Type B pancreatic cell (in vitro differentiated cells): ENCODE results near the gene TMEM106A. TPM values are rescaled to one million over a fixed set of nuclear protein-coding genes. Genes with fewer than 3 reads are reported as not detected.
A peak's percentile ranks its signal among the peaks of the same experiment; 100 is the strongest.
"Not testable (repeated sequence)": the region's sequence is repeated elsewhere in the genome, so short reads cannot be mapped to it uniquely, and the experiment has no call there.

Experiments used
- DNase-seq: peaks from one replicate; pipeline ENCODE4 v3.0.0; 2021; ENCODE audit warnings: mixed read lengths; ENCODE audit not compliant: unreplicated experiment; ENCODE audit errors: extremely low spot score
- H3K27ac Mint-ChIP-seq: 2 replicates; pipeline ENCODE4 v1.8.0; 2021; ENCODE audit warnings: mild to moderate bottlenecking, mixed read lengths
- H3K27me3 Mint-ChIP-seq: 2 replicates; pipeline ENCODE4 v1.8.0; 2021; ENCODE audit warnings: mixed read lengths
- H3K36me3 Mint-ChIP-seq: 2 replicates; pipeline ENCODE4 v1.8.0; 2021; ENCODE audit warnings: mixed read lengths
- H3K4me1 Mint-ChIP-seq: one replicate; pipeline ENCODE4 v1.8.0; 2021; ENCODE audit warnings: mixed read lengths; ENCODE audit not compliant: unreplicated experiment
- H3K4me3 Mint-ChIP-seq: 2 replicates; pipeline ENCODE4 v1.8.0; 2021; ENCODE audit warnings: mild to moderate bottlenecking, mixed read lengths
- H3K9me3 Mint-ChIP-seq: 2 replicates; pipeline ENCODE4 v1.8.0; 2021; ENCODE audit warnings: mixed read lengths
- total RNA-seq: library from RNA; stranded (reverse); gene quantifications from 2 replicates; pipeline ENCODE4 v1.2.1, GENCODE V29; 2021; ENCODE audit warnings: low replicate concordance
- TF ChIP-seq, protein P1 (sequence below): fragments of 200-600 bp; sonication (generic); conservative IDR thresholded peaks from 2 replicates; pipeline ENCODE4 v1.5.0; 2021; ENCODE audit warnings: antibody characterized with exemption, mild to moderate bottlenecking

TMEM106A gene
- total RNA-seq, 1 donor from 2014 or later = 4.4 TPM

DNA sequence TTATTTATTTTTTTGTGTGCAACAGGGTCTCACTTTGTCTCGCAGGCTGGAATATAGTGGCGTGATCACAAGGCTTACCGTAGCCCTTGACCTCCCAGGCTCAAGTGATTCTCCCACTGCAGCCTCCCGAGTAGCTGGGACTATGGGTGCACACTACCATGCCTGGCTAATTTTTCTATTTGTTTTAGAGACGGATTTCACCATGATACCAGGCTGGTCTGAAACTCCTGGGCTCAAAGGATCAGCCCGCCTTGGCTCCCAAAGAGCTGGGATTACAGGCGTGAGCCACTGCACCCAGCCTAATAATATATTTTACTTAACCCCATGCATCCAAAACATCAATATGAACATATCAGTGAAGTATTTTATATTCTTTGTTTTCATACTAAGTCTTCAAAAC lies 14.7 kb downstream of the TMEM106A start:
- TF ChIP-seq, protein P1, sequence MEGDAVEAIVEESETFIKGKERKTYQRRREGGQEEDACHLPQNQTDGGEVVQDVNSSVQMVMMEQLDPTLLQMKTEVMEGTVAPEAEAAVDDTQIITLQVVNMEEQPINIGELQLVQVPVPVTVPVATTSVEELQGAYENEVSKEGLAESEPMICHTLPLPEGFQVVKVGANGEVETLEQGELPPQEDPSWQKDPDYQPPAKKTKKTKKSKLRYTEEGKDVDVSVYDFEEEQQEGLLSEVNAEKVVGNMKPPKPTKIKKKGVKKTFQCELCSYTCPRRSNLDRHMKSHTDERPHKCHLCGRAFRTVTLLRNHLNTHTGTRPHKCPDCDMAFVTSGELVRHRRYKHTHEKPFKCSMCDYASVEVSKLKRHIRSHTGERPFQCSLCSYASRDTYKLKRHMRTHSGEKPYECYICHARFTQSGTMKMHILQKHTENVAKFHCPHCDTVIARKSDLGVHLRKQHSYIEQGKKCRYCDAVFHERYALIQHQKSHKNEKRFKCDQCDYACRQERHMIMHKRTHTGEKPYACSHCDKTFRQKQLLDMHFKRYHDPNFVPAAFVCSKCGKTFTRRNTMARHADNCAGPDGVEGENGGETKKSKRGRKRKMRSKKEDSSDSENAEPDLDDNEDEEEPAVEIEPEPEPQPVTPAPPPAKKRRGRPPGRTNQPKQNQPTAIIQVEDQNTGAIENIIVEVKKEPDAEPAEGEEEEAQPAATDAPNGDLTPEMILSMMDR = no peak
- Mint-ChIP-seq H3K27me3 (no peaks in the 10 kb centered on the region), H3K36me3 (no peaks in the 10 kb centered on the region), H3K4me1 (no peaks in the 10 kb centered on the region), H3K4me3 (no peak overlapping the region), H3K27ac (no peak overlapping the region), H3K9me3 (no peaks in the 10 kb centered on the region)
- DNase-seq = peak; percentile 13

DNA sequence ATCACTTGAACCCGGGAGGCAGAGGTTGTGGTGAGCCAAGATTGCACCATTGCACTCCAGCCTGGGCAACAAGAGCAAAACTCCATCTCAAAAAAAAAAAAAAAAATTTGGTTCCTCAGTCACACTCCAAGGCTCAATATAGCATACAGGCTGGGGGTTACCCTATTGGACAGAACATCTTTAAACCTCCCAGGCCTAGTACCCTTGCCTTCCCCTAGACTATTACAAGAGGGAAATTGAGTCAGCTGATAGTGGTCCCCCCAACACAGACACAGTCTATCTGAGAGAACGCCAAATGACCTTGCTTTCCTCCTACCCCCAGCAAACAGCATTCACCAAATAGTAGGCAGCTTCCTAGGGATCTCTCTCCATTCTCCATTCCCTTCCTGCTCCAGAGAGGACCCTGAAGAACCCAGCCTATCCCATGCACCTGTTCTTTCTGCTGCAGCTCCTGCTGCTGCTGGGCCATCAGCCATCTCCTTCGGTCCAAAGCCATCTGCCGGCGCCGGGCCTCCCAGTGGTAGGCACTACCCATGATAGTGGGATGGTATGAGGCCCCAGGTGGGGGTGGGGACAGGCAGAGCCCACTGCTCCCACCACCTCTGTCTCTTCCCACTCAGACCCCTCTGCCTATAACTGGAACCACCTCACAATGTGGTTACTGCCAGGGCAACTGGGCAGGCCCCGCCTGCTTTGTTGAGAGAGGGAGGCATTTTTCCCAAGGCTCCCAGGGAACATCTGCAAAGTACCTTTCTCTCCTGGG lies 16.5 kb downstream of the TMEM106A start, which contains the start of gene CCDC200:
Gene CCDC200, minus strand, starts transcription at position 604 of the 763 bp plus-strand sequence. Its CDS starts 69 bp downstream, at position 535.
- not testable (repeated sequence) for H3K36me3 Mint-ChIP-seq, H3K9me3 Mint-ChIP-seq, H3K27ac Mint-ChIP-seq, H3K27me3 Mint-ChIP-seq, H3K4me1 Mint-ChIP-seq, H3K4me3 Mint-ChIP-seq, DNase-seq

GRCh38 chr17:43231205-43232020 lies 19.7 kb downstream of the TMEM106A start:
- not testable (repeated sequence) for H3K9me3 Mint-ChIP-seq, H3K4me3 Mint-ChIP-seq, H3K36me3 Mint-ChIP-seq, H3K27me3 Mint-ChIP-seq, H3K27ac Mint-ChIP-seq, H3K4me1 Mint-ChIP-seq
- peak; percentile 56 for DNase-seq

- not testable (repeated sequence) for H3K4me1 Mint-ChIP-seq, H3K36me3 Mint-ChIP-seq, H3K27me3 Mint-ChIP-seq, H3K27ac Mint-ChIP-seq, H3K9me3 Mint-ChIP-seq
- peak; percentile 94 for DNase-seq
- peak overlapping the region; percentile 15 for H3K4me3 Mint-ChIP-seq
Observed at GRCh38 chr17:43232021-43232699, 20.5 kb downstream of the TMEM106A start.

DNA sequence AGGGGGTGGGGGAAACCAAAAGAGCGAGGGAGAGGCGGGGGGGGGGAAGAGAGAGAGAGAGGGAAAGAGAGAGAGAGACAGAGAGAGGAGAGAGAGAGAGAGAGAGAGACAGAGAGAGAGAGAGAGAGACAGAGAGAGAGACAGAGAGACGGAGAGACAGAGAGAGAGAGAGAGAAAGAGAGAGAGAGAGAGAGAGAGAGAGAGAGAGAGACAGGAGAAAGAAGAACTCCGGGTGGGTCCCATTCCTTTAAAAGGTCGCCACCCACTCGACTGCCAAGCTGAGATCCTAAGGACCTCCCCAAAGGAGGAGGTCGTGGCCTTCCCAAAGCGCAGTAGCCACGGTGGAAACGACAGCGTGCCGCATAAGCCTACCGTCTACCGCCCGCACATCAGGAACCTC lies 21.6 kb downstream of the TMEM106A start:
- not testable (repeated sequence) for H3K27me3 Mint-ChIP-seq, H3K9me3 Mint-ChIP-seq, H3K36me3 Mint-ChIP-seq, H3K27ac Mint-ChIP-seq, H3K4me3 Mint-ChIP-seq, H3K4me1 Mint-ChIP-seq, DNase-seq

DNA sequence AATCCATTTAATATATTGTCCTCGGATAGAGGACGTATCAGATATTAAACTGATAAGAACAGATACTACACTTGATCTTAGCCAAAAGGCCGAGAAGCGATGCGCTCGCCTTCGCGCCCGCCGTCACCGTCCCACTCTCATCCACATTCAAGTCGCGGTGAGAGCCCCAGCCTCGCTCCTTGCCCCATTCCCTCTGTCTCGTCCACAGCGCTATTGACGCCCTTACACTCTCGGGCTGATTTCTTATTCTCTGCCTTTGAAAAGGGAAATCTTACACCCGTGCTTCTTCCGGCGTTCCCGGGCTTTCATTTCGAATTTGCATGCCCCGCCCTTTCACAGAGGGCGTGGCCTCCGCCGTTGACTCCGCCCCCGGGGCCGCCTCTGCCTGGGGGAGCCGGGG lies 22.2 kb downstream of the TMEM106A start, which contains the start of gene RNU2-1:
Gene RNU2-1, minus strand, starts transcription at position 101 of the 400 bp plus-strand sequence.
- H3K27me3 Mint-ChIP-seq, H3K9me3 Mint-ChIP-seq, H3K4me3 Mint-ChIP-seq, H3K27ac Mint-ChIP-seq, DNase-seq, H3K4me1 Mint-ChIP-seq, H3K36me3 Mint-ChIP-seq: not testable (repeated sequence)

GRCh38 chr17:43239597-43239996 lies 27.9 kb downstream of the TMEM106A start:
- H3K4me1 Mint-ChIP-seq, H3K27me3 Mint-ChIP-seq, H3K9me3 Mint-ChIP-seq, H3K36me3 Mint-ChIP-seq, DNase-seq, H3K4me3 Mint-ChIP-seq, H3K27ac Mint-ChIP-seq: not testable (repeated sequence)

- not testable (repeated sequence) for H3K4me1 Mint-ChIP-seq, DNase-seq, H3K36me3 Mint-ChIP-seq, H3K27me3 Mint-ChIP-seq, H3K4me3 Mint-ChIP-seq, H3K27ac Mint-ChIP-seq, H3K9me3 Mint-ChIP-seq
Observed at GRCh38 chr17:43240596-43241352, 29.1 kb downstream of the TMEM106A start.

DNA sequence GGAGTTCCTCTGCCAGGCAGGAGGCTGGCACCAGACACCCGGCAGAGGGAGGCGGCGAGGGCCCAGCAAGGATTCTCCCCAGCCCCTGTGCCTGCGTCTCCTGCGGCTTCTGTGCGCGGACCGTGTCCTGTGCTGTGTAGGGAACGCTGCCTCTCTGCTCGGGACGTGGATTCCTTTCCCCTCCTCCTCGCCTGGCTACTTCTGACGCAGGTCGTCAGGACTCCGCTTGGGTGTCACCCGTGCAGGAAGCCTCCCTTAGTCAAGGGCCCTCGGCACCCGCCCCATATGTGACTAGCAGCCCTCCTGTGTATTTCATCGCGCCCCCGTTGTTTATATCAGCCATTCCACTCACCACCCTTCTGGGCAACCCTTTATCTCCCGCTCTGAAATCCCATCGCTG lies 34.8 kb downstream of the TMEM106A start:
- H3K4me1 Mint-ChIP-seq, DNase-seq, H3K9me3 Mint-ChIP-seq, H3K27me3 Mint-ChIP-seq, H3K27ac Mint-ChIP-seq, H3K36me3 Mint-ChIP-seq, H3K4me3 Mint-ChIP-seq: not testable (repeated sequence)
